Panc1 (cell line): ENCODE measurements around the gene LIMCH1. TPM values are rescaled to one million over a fixed set of nuclear protein-coding genes. Genes with fewer than 3 reads are reported as not detected.

Source experiments
- ATAC-seq: fragments of 200-7000 bp; cut with Tn5 transposase; 2 replicates; pipeline ENCODE4 v1.9.1; 2020; ENCODE audit warnings: mild to moderate bottlenecking, moderate library complexity
- BruUV-seq: library from RNA; stranded (reverse); fragments of 400-500 nt; replicated peaks from 2 replicates; lab custom pipeline; 2021; lab: Mats Ljungman, UMichigan
- CTCF ChIA-PET: fragments of 300-600 bp; sonication (Branson Sonifier 250); formaldehyde crosslinking; loops from one replicate; lab custom pipeline; 2022; ENCODE audit warnings: antibody characterized with exemption; lab: Charles Lee
- POLR2A ChIA-PET: fragments of 300-600 bp; sonication (Branson Sonifier 250); formaldehyde crosslinking; loops from one replicate; lab custom pipeline; 2022; ENCODE audit warnings: antibody characterized with exemption; lab: Charles Lee
- DNase-seq: peaks from one replicate; pipeline ENCODE4 v3.0.0-alpha.2; 2010; ENCODE audit warnings: low read depth, low spot score
- H3K27ac ChIP-seq: 2 replicates; pipeline ENCODE4 v1.5.1; 2011; ENCODE audit warnings: mild to moderate bottlenecking, low read length, inconsistent platforms
- H3K27me3 ChIP-seq: fragments of 200-500 bp; sonication (Bioruptor generic); 2 replicates; pipeline ENCODE4 v1.6.0; 2014; ENCODE audit warnings: low read length, inconsistent platforms; ENCODE audit not compliant: control insufficient read depth, insufficient read depth
- H3K36me3 ChIP-seq: fragments of 200-500 bp; sonication (Bioruptor generic); 2 replicates; pipeline ENCODE4 v1.5.1; 2014; ENCODE audit warnings: inconsistent platforms, mild to moderate bottlenecking, low read length, moderate library complexity; ENCODE audit not compliant: control insufficient read depth, insufficient read depth
- H3K4me1 ChIP-seq: 2 replicates; pipeline ENCODE4 v1.5.1; 2011; ENCODE audit warnings: inconsistent platforms, mild to moderate bottlenecking, low read length, moderate library complexity; ENCODE audit not compliant: control insufficient read depth, insufficient read depth
- H3K4me3 ChIP-seq, 2 experiments: 2 replicates each; pipeline ENCODE4 v1.5.1; 2011 to 2012; ENCODE audit warnings: low read depth in 2 of 2, low read length in 2 of 2, mild to moderate bottlenecking in 2 of 2, inconsistent platforms in 1 of 2, moderate library complexity in 1 of 2
- H3K9me3 ChIP-seq: fragments of 200-500 bp; sonication (Bioruptor generic); 2 replicates; pipeline ENCODE4 v1.5.1; 2014; ENCODE audit warnings: low read depth, mild to moderate bottlenecking, inconsistent platforms, low read length, moderate library complexity; ENCODE audit not compliant: control insufficient read depth, insufficient read depth
- POLR2AphosphoS5 ChIP-seq: IDR thresholded peaks from 2 replicates; pipeline ENCODE4 v1.6.1; 2012; ENCODE audit warnings: mild to moderate bottlenecking, low read depth, low read length, moderate library complexity
- SIN3A ChIP-seq: IDR thresholded peaks from 2 replicates; pipeline ENCODE4 v1.6.1; 2012; ENCODE audit warnings: low read depth, mild to moderate bottlenecking, low read length, moderate library complexity, borderline replicate concordance; ENCODE audit not compliant: insufficient read depth
- TCF7L2 ChIP-seq: IDR thresholded peaks from 2 replicates; pipeline ENCODE4 v1.6.1; 2011; ENCODE audit warnings: mild to moderate bottlenecking, low read depth, low read length, inconsistent platforms
- in situ Hi-C: cut with HindIII; loops from 2 replicates; pipeline ENCODE4 v1.10.0; 2016; ENCODE audit warnings: low sequenced_read_pairs, low pct_unique_long_range_greater_than_20kb
- intact Hi-C: fragments of 100-400 bp; cut with micrococcal nuclease; formaldehyde crosslinking; loops from one replicate; pipeline ENCODE4 v1.10.0; 2022; ENCODE audit not compliant: unreplicated experiment
- total RNA-seq: library from RNA; stranded (reverse); gene quantifications from one replicate; pipeline ENCODE4 v1.2.1, GENCODE V29; 2021; ENCODE audit not compliant: unreplicated experiment
- TF ChIP-seq, protein P1 (sequence below): fragments of 450-650 bp; IDR thresholded peaks from 2 replicates; pipeline ENCODE4 v1.5.1; 2017; ENCODE audit warnings: mild to moderate bottlenecking
- TF ChIP-seq, protein P2 (sequence below), 2 experiments: IDR thresholded peaks; 2 replicates each; pipeline ENCODE4 v1.6.1; 2011 to 2012; ENCODE audit warnings: low read depth in 2 of 2, control low read depth in 1 of 2, low read length in 1 of 2, mild to moderate bottlenecking in 1 of 2, moderate library complexity in 1 of 2; ENCODE audit not compliant: insufficient read depth in 1 of 2

LIMCH1 gene
- total RNA-seq, 1 experiment from 2014 or later: 3.3 TPM

DNA sequence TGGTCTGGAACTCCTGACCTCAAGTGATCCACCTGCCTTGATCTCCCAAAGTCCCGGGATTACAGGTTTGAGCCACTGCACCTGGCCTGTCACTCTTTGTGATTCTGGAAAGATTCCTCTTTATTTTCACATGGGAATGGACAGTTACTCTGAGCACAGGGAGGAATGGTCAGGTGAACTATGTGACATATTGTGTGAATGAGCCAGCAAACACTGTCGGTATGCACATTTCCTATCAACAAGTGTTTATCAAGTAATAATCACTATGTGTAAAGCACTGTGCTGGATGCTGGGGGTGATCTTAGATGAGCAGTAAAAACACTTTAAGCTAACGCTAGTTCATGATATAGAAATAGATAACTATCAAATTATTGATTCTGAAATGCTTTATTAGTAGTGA, 97.5 kb downstream of the LIMCH1 start:
- intact Hi-C loops: no loop called here
- in situ Hi-C loops: no loop called here
- BruUV-seq: no TSS peak
- H3K4me1 ChIP-seq: no peaks in the 10 kb centered on the region
- POLR2A ChIA-PET: no interaction called here
- no peaks in the 10 kb centered on the region for H3K36me3 ChIP-seq
- ATAC-seq: no peak
- DNase-seq: no peak
- TF ChIP-seq, protein P1, sequence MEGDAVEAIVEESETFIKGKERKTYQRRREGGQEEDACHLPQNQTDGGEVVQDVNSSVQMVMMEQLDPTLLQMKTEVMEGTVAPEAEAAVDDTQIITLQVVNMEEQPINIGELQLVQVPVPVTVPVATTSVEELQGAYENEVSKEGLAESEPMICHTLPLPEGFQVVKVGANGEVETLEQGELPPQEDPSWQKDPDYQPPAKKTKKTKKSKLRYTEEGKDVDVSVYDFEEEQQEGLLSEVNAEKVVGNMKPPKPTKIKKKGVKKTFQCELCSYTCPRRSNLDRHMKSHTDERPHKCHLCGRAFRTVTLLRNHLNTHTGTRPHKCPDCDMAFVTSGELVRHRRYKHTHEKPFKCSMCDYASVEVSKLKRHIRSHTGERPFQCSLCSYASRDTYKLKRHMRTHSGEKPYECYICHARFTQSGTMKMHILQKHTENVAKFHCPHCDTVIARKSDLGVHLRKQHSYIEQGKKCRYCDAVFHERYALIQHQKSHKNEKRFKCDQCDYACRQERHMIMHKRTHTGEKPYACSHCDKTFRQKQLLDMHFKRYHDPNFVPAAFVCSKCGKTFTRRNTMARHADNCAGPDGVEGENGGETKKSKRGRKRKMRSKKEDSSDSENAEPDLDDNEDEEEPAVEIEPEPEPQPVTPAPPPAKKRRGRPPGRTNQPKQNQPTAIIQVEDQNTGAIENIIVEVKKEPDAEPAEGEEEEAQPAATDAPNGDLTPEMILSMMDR: no peak
- TF ChIP-seq, protein P2, sequence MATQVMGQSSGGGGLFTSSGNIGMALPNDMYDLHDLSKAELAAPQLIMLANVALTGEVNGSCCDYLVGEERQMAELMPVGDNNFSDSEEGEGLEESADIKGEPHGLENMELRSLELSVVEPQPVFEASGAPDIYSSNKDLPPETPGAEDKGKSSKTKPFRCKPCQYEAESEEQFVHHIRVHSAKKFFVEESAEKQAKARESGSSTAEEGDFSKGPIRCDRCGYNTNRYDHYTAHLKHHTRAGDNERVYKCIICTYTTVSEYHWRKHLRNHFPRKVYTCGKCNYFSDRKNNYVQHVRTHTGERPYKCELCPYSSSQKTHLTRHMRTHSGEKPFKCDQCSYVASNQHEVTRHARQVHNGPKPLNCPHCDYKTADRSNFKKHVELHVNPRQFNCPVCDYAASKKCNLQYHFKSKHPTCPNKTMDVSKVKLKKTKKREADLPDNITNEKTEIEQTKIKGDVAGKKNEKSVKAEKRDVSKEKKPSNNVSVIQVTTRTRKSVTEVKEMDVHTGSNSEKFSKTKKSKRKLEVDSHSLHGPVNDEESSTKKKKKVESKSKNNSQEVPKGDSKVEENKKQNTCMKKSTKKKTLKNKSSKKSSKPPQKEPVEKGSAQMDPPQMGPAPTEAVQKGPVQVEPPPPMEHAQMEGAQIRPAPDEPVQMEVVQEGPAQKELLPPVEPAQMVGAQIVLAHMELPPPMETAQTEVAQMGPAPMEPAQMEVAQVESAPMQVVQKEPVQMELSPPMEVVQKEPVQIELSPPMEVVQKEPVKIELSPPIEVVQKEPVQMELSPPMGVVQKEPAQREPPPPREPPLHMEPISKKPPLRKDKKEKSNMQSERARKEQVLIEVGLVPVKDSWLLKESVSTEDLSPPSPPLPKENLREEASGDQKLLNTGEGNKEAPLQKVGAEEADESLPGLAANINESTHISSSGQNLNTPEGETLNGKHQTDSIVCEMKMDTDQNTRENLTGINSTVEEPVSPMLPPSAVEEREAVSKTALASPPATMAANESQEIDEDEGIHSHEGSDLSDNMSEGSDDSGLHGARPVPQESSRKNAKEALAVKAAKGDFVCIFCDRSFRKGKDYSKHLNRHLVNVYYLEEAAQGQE (IDR thresholded peaks at IDR 0.05; ENCODE audit: insufficient read depth in 1 of 2, low read depth in 2 of 2, low read length in 1 of 2): no peak
- TF ChIP-seq SIN3A: no peak
- TF ChIP-seq TCF7L2: no peak
- no peak for TF ChIP-seq POLR2AphosphoS5
- no peak overlapping the region for H3K4me3 ChIP-seq
- H3K27ac ChIP-seq: no peak overlapping the region
- no peaks in the 10 kb centered on the region; the same call in 1 of the 2 replicates for H3K27me3 ChIP-seq
- CTCF ChIA-PET: no interaction called here
- no peaks in the 10 kb centered on the region for H3K9me3 ChIP-seq

DNA sequence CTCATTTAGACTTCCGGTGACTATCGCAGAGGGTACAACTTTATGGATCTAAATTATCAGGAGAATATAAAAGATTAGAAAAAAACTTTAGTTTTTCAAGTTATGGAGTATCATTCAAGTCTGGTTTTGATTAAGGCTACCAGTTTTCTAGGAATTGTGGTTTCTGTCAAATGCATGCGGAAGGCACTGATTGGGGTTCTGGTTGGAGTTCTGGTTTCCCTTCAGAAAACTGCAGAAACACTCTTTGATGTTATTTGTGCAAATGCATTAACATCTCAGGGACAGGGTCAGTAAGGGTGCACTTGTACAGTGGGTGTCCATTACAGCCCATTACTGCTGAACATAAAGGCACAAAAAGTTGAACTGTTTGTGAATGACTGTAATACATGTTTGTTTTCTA, 100.2 kb downstream of the LIMCH1 start:
- CTCF ChIA-PET: no interaction called here
- Histone ChIP-seq H3K27ac (no peak overlapping the region), H3K9me3 (no peaks in the 10 kb centered on the region), H3K27me3 (peaks cover 2% of the 10 kb centered on the region), H3K36me3 (no peaks in the 10 kb centered on the region), H3K4me3 (no peak overlapping the region), H3K4me1 (no peaks in the 10 kb centered on the region)
- POLR2A ChIA-PET: no interaction called here
- TF ChIP-seq TCF7L2 (no peak), SIN3A (no peak), POLR2AphosphoS5 (no peak)
- TF ChIP-seq, protein P2 (IDR thresholded peaks at IDR 0.05; ENCODE audit: insufficient read depth in 1 of 2, low read depth in 2 of 2, low read length in 1 of 2): no peak
- TF ChIP-seq, protein P1: no peak
- intact Hi-C loops (no loop called here), in situ Hi-C loops (no loop called here)
- ATAC-seq: no peak
- no peak for DNase-seq
- no TSS peak for BruUV-seq
